DMS53 (cell line): ENCODE measurements around the gene CAPN5.
A peak's percentile ranks its signal among the peaks of the same experiment; 100 is the strongest.

Experiments
- DNase-seq: peaks from one replicate; lab custom pipeline; 2025; lab: John Stamatoyannopoulos, UW

CAPN5 gene

GRCh38 chr11:77130763-77131513 is 64.2 kb downstream of the CAPN5 start:
- no peak for DNase-seq

- DNase-seq, result no peak
Observed at GRCh38 chr11:77131560-77131959, 64.8 kb downstream of the CAPN5 start.

DNA sequence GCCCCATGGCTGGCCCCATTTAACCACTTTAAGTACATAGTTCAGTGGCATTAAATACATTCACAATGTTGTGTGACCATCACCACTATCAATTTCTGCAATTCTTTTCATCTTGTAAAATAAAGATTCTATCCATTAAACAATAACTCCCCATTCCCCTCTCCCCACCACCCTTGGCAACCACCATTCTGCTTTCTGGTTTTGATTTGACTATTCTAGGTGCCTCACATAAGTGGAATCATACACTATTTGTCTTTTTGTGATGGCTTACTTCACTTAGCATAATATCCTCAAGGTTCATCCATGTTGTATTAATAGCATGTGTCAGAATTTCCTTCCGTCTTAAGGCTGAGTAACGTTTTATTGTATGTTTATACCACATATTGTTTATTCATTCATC is 68.3 kb downstream of the CAPN5 start:
- DNase-seq, result no peak

- DNase-seq, result no peak
Observed at GRCh38 chr11:77136074-77136473, 69.3 kb downstream of the CAPN5 start.

DNA sequence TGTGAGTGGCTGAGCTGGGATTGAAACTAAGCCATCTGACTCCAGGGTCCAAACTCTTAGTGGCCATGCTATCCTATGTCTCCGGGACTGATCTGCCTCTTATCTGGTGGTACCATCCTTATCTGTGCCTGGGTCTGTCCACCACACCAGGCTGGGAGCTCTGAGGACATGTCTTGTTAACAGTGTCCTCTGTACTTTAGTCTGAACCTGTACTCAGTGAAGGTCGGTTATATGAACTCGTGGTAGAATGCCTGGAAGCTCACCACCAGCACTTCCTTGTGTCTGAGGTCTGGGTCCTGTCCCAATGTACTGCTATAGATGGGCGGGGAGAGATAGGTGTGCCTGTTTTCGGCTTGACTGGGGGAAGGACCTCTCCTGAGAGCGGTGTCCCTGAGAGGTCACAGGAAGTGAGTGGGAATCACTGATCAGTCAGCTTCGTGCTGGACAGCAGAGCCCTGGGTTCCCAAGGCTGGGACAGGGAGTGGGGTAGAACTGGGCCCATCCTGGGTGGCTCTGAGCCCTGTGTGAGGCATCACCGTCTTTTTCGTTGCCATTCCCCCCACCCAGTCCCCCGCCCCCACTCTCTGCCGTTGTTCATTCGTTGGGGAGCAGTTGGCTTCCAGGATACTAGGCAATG is 70.1 kb downstream of the CAPN5 start:
- no peak for DNase-seq

DNA sequence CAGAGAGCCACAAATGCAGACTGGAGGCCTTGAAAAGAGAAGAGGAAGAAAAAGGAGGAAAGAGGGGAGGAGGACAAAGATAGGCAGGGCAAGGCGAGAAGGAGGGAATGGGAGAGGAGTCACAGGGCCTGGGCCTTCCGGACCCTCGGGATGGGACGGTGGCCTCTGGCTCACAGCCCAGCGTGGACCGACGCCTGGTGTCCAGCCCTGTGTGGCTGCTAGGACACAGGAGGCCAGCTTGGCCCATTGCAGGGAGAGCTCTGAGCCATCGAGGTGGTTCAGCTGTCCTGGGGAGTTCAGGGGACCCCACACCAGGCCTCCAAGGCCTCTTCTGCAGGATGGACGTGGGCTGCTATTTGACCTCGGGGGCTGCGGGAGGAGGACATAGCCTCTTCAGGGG is 70.7 kb downstream of the CAPN5 start:
- no peak for DNase-seq

DNA sequence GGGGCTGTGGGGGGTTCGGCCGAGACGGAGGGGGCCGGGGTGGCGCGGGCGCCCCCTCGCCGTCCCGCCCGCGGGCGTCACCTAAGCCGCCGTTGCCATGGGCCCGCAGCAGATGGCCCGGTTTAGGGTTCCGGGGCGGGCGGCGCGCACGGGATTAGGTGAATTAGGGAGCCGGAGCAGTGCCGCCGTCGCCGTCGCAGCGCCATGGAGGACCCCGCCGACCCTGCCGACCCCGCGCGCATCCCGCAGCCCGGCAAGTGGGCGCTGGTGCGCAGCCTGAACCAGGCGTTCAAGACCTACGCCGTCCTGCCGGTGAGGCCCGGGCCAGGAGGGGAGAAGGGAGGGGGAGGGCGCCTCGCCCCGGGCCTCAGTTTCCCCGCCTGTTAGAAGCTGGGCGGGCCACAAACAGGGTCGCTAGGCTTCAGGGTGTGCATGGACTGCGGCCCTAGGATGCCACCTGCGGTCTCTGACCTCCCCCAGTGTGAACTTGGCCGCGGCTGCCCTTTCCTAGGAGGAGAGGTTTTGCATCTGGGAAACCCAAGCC is 71.4 kb downstream of the CAPN5 start:
- DNase-seq, result no peak

DNA sequence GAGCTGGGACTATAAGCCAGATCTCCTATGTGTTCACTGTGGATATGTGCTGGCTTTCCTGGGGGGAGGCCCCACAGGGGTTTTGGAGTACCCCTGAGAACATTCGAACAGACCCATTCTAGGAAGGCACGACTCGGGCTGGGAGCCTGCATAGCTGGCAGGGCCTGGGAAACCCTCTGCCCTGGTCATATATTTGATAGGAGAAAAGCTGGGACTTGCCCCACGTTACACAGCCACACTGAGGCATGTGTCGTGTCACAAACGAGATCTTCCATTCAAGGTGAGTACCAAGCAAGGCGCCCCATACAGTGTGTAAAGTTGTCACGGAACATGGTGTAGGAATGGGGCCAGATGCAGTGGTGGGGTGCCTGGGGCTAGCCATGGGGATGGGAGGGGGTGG is 72.4 kb downstream of the CAPN5 start:
- no peak for DNase-seq

DNA sequence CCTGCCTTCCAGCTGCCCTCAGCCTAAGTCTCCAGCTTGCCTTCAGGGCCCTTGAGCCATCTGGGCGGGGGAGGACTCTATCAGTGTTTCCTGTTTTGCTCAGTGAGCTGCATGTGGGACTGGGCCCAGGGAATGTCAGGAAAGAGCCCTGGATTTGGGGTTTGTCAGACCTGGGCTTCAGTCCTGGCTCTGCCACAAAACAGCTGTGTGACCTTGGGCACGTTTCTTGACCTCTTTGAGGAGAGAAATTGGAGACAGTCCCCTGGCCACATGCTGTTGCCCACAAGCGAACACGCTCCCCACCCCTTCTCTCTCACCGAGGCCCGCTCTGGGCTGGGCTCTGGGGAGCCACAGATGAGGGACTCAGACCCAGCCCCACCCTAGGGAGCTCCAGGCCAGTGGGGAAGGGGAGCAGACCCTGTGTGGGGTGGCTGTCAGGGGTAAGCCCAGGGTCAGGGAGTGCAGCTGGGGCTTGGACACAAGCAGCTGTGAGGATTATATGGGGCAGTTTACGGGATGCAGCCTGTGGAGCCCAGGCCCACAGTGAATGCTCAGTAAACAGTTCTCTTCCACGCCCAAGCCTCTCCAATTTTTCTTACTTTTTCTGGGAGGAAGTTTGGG is 73.6 kb downstream of the CAPN5 start:
- peak; percentile 79 for DNase-seq

- DNase-seq, result peak; percentile 100
Observed at GRCh38 chr11:77141034-77141433, 74.3 kb downstream of the CAPN5 start.

- peak; percentile 54 for DNase-seq
Observed at GRCh38 chr11:77141475-77141874, 74.7 kb downstream of the CAPN5 start.

DNA sequence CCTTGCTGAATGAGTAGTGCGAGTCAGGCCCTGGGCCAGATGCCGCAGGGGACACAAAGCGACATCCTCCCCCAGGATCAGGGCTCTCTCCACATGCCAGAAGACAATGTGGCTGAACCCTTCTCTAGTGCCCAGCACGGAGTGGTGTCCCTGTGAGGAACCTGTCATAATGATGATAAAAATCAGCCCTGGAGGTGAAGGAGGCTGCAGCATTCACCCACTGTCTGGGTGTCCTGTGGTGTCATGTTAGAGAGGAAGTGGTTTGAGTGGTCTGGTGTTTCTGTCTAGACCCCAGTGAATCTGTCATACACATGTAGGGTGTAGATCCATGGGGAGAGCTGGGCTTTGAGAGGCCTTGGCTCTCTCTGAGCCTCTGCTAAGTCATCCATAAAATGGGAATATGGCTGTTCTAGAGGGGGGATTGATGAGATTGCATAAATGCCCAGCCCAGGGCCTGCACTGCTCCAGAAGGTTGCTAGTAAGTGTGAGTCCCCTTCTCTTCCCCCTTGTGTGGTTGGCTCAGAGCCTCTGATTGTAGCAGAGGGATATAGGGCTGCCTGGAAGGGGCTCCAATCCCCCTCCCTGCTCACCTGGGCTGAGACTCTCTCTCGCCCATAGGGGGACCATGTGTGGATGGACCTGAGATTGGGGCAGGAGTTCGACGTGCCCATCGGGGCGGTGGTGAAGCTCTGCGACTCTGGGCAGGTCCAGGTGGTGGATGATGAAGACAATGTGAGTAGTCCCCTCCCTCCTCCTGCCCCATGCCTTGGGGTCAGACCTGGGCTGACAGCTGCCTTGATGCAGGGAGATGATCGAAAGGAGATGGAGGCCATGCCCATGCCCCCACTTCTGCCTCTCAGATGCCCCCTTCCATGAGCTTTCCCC is 75.6 kb downstream of the CAPN5 start:
- no peak for DNase-seq

DNA sequence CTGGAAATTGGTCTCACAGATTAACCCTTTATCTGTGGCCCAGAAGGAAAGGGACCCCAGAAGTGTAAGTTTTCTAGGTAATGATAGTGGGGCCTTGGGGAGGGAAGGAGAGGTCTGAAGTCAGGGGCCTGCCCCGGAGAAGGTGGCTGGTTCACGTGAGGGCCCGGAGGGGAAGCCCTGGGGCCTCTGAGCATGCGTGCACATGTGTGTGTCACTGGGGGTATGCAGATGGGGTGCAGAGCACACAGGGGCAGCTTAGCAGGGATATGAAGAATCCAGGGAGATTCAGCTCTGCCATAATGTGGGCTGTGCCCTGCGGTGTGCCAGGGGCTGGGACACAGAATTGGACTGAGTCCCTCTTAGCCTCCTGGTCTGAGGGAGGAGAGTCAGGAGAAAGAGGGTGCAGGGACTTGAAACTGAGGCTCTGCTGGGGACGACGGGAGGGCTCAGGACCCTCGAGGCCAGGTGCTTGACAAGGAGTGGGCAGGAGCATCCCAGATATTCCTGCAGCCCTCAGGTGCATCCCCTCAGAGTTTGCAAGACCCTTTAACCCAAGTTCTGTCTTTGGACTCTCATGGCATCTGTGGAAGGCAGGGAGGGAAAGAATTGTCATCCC is 76.7 kb downstream of the CAPN5 start:
- no peak for DNase-seq

DNA sequence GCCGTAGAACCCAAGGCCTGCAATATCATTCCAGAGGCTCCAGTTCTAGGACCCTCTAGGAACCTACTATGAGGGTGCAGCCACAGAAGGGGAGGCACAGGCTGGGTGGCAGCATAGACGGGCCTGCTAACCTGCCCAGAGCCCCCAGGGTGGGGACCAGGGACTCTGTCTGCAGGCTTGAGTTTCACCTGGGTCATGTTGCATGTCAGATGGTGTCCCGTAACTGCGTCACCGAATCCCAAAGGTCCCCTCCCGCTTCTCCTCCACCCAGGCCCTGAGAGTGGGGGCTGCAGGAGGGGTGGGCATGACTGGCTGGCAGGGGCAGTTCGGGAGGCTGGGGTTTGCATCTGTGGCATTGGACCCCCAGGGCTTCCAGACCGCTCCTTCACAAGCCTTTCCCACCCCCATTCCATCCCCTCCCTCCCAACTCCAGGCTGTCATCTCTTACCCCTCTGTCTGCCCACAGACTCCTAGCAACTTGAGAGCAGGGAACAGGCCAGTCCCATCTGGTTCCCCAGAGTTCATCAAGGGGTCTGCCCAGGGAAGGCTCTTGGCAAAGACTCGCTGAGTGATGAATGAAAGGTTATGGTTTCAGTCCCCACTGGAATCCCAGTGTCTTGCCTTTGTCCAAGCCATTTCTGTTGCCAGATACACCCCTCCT is 77.6 kb downstream of the CAPN5 start:
- DNase-seq, result no peak

GRCh38 chr11:77144857-77145428 is 78.2 kb downstream of the CAPN5 start:
- DNase-seq, result peak; percentile 43

GRCh38 chr11:77146261-77147035 is 79.7 kb downstream of the CAPN5 start:
- DNase-seq, result no peak

GRCh38 chr11:77147036-77147315 is 80.2 kb downstream of the CAPN5 start:
- DNase-seq, result no peak

DNA sequence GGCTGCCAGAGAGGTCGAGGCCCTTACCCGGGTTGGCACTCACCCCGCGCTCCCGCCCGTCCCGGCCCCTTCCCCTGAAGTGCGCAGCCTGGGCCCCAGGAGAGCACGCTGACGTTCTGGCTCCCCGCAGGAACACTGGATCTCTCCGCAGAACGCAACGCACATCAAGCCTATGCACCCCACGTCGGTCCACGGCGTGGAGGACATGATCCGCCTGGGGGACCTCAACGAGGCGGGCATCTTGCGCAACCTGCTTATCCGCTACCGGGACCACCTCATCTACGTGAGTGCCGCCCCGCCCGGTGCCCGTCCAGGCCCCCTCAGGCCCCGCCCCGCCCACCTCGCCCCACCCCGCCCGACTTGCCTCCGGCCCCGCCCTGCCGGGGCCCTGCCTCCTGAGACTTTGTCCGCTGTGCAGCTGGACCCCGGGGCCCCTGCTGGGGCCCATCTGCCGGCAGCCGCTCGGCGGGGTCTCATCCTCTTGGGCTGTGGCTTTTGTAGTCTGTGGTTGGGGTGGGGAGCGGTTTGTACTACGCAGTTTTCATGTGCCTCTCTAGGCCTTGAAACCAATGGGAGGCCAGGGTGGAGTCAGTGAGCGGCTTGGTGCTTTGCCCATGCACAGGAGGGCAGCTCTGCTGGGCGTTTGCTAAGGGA is 81.0 kb downstream of the CAPN5 start:
- DNase-seq, result peak; percentile 42

- DNase-seq, result no peak
Observed at GRCh38 chr11:77148963-77149715, 82.4 kb downstream of the CAPN5 start.
